GM19240 (cell line): ENCODE data around the gene MDM2.
"Not testable (repeated sequence)": the region's sequence is repeated elsewhere in the genome, so short reads cannot be mapped to it uniquely, and the experiment has no call there.

Experiments used
- DNase-seq: peaks from one replicate; pipeline ENCODE4 v3.0.0; 2011; ENCODE audit warnings: low spot score; ENCODE audit not compliant: insufficient read length

The MDM2 gene

DNA sequence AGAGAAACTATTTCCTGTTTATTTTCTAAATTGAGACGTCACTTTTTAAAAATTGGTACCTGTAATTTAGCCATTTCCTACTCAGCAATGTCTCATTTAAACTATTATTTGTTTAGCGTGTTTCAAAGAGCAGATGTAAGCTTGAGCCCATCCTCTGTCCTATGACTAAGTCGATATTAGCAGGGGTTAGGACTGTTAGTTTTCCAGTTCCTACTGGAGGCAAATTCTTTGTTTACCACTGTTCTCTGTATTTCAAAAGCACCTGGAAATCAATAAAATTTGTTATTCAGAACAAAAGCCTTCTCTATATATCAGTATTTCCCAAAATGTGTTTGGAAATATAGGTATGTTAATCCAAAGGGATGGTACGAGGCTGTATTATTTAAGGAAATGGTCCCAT, 42.4 kb downstream of the MDM2 start:
- DNase-seq, result no peak

DNA sequence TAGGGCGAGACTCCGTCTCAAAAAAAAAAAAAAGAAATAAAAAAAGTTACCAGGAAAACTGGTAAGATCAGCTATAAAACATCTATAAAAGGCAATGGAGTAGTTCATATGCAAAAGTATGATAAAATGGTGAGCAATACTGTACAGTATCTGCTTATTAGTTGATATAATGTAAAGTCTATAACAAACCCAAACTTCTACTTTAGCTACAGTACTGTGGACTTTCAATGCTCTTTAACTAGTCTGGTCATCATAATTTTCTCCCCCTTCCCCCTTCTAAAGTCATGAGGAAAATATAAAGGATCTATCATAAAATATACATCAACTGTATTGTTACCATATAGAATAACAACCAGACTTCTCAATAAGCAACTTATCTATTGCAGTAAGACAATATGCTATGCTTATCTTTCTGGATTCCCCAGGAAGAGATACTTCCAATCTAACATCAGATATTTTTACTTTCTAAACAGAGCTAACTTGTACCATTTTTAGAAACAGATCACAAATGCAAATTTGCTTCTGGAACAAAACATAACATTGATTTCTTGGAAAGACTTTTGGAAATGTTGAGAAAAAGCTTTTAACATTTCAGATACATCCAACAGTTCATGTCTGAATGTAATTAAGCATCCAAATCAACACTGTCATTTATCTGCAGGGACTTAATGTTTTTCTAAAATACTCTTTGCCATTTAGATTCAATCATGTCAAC, 43.8 kb downstream of the MDM2 start:
- DNase-seq, result no peak

DNA sequence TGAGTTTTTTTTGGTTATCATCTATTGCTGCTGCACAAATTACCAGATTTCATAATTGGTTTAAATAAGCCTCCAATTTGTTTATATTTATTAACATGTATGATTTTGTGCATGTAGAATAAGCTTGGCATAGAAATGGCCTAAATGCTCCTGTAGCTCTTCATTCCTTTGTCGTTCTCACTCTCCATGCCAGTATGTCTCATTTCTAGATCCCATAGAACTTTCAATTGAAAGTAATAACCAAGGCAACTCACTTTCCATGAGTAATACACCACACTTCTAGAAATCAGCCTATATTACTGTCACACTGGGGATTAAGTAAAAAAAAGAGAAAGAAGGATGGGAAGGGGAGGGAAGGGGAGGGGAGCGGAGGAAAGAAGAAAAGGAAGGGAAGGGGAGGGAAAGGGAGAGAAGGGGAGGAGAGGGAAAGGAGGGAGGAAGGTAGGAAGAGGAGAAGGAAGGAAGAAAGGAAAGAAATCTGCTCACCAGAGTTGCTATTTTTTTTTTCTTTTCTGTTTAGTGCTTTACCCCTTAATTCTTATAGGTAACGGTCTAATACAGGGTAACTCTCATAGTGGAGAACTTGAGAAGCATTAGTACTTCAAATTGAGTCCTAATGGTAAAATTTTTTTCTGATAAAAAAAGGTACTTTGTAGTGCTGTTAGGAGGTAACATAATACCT, 45.6 kb downstream of the MDM2 start:
- no peak for DNase-seq

DNA sequence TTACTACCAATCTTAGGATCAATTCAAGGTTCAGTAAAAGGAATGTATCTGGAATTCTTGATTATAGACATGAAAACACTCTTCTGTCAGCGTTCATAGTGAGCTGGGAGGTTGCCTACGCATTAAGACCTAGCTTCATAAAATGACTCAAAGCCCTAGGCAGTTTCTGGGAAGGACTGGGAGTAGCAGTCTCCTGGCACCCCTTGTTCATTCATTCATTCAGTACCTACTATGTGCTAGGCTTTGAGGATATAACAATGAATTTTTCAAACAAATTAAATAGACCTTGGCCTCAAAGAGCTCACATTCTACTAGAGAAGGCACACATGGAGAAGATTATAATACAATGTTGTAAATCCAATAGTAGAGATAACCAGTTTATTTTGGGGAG, 46.1 kb downstream of the MDM2 start:
- DNase-seq, result no peak

DNA sequence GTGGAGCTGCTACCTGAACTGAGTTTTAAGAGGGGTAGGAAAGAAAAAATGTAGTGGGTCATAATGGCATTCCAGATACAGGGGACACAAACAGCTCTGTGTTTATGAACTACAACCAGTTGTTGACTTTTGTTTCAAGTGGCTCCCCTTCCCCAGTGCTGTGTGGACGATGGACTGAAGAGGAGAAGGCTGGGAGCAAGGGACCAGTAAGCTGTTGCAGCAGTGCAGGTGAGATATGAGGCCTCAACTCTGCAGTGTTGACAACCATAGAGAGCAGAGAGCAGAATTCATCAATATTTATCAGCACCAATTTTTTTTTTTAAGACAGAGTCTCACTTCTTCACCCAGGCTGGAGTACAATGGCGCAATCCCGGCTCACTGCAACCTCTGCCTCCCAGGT, 46.6 kb downstream of the MDM2 start:
- DNase-seq, result no peak

DNA sequence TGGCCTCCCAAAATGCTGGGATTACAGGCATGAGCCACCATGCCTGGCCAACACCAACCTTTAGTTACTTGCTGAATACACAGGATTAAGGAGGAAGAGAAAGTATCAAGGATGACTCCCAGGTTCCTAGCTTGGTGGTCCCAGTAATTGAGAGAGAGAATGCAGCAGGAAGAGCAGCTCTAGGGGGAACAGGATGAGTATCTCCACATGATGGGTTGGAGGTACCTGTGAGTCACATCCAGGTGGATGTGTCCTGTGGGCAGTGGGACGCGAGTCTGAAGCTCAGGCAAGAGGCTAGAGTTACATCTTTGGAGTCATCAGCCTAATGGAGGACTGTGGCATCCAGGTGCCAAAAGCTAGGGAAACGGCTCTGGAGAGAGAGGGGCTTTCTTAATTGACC, 47.1 kb downstream of the MDM2 start:
- DNase-seq, result no peak

DNA sequence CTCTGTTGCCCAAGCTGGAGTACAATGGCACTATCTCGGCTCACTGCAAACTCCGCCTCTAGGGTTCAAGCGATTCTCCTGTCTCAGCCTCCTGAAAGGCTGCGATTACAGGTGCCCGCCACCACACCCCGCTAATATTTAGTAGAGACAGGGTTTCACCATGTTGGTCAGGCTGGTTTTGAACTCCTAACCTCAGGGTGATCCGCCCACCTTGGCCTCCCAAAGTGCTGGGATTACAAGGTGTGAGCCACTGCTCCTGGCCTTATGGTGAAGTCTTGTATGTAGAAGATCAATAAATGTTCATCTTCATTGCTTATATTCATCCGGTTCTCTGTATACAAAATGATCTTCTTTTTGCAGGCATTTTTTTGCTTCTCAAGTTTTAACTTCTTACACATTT, 47.8 kb downstream of the MDM2 start:
- DNase-seq, result no peak

DNA sequence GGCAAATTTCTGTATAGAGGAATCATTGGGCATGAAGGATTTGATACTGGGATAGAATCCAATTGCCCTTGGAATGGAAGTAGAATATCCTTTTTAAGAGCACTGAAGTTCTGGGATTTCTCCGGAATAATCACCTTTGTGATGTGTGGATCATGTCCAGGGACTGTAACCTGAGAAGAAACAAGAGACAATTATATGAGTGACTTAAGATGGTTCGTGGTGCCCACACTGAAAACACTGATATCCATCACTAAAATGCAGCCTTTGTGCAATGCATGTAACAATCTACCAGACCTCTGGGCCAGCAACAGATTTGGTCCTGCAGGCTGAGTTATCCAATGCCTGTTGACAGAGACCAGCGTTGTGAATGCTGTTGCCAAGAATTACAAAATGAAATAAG, 48.5 kb downstream of the MDM2 start:
- DNase-seq, result no peak

DNA sequence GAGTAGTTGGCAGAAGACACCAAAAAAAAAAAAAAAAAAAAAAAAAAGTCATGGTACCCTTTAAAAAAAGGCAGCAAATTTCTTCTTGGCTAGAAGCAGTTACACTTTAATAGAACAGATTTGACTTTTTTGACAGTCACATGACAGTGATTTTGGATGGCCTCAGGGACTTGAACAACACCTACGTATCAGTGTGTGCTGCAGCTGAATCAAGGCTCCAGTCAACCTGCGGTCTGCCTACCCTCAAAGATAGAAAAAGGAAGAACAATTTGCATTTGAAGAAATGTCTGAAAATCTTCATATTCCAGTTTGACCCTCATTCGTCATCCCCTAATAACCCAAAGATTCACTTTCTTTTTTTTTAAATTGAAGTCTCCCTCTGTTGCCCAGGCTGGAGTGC, 53.9 kb downstream of the MDM2 start:
- DNase-seq, result no peak

DNA sequence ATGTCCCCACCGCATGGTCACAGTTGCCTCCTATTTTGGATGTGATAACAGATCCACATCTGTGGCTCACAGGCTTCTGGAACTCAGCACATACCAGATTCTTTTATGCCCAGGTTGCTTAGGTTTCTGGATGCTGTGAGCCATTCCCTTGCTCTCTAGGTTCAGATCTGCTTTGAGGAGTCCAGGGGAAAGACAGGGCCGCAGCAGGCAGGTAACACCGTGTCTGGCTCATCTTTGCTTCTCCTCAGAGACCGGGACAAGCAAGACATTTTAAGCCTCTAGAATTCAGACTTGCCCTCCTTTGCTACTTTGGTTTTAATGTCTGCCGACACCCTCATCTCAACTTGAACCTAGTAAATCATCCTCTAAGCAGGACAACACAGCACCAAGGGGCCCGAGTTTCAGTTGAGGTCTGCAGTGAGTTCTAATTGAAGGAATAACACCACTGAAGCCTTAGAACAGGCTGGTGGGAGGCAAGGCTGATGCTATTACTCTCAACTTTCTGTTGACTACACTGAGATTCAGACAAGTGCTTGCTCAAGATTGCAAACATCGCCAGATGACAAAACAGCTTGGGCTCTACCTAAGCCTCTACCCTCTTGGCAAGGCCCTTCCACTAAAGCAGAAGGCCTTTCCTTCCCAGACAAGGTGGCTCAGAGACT, 55.3 kb downstream of the MDM2 start:
- no peak for DNase-seq

DNA sequence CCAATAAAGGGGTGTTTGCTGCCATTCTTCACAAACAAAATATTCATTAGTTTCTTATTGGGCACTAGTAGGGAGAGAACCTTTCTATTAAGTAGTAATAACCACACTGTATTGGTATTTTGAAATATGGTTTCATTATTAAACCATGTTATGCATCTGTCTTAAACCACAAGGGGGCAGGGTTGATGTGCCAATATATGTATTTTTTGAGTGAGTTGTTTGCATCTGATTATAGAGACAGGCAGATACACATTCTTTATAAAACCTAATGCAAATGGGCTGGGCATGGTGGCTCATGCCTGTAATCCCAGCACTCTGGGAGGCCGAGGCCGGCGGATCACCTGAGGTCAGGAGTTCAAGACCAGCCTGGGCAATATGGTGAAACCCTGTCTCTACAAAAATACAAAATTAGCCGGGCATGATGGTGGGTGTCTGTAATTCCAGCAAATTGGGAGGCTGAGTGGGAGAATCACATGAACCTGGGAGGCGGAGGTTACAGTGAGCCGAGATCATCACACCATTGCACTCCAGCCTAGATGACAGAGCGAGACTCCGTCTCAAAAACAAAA, 56.0 kb downstream of the MDM2 start:
- DNase-seq, result not testable (repeated sequence)

DNA sequence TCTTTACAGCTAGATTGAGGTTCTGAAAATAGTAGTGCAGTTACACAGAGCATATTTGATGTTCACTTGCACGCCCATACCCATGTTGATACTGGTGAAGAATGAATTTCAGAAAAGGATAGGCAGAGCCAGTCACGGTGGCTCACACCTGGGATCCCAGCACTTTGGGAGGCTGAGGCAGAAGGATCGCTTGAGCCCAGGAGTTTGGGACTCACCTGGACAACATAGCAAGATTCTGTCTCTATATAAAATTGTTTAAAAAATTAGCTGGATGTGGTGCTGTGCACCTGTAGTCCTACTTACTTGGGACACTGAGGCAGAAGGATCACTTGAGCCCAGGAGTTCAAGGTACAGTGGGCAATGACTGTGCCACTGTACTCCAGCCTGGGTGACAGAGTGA, 56.6 kb downstream of the MDM2 start:
- no peak for DNase-seq

DNA sequence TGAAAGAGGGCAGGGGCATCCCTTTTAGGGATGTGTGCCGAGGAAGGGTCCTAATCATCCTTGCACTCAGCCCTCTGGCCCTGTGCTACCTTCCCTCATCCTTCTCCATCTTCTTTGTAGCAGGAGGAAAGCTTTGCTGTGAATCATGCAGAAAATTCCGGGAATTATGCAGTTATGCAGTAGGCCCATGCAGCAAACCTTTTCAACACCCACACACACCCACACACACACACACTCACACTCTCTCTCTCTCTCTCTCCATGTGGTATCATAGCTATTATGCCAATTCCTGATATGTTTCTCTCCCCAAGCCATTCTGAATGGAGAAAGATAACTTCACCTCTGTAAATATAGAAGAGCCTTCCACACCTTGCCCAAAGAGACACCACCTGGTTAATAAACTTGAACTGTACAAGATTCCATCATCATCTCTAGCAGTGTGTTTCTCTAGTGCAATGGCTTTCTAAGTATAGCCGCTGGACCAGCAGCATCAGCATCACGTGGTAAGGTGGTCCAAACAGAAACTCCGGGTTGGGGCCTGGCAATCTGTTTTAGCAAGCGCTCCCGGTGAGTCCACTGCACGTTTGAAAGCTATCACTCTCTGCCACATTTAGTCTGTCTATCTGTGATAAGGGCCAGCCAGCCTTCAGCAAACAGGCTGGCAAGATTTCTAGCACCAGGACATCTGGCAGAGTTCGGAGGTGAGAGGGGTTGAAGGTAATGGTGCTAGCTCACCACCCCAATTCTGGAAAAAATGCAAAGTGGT, 57.6 kb downstream of the MDM2 start:
- no peak for DNase-seq

DNA sequence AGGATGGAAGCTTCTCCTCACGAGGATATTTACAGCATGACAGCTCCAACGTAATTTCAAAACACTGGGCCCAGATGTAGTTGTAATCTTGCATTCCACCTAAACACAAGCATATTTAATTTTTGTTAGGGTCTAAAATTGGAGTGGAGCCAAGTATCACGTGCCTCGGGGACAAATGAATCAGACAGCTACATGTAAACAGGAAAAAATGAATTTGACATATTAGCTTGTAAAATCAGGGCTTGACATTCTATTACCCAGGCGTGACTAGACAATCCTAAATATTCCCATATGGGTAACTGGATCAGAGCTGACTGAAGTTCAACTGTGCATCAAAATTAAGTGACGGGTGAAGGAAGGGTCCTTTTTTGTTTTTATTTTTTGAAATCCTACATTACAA, 59.0 kb downstream of the MDM2 start:
- no peak for DNase-seq

DNA sequence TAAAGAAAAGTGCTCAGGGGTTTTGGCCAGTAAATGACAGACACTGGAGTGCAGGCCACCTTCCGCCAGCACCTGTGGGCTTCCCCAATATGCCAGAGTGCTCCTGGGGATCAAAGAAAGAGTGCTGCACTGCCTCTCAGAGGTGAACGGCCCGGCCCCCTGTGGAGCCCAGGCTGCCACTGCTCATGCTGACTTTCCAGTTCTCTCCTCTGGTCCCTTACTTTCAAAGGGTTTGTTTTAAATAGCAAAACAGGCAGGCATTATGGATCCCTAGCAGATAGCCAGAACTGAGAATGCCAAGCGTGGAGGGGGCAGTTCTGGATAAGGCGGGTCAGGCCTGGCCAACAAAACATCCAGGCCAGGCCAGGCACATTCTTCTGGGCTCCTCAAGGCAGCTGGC, 59.6 kb downstream of the MDM2 start:
- DNase-seq, result no peak

DNA sequence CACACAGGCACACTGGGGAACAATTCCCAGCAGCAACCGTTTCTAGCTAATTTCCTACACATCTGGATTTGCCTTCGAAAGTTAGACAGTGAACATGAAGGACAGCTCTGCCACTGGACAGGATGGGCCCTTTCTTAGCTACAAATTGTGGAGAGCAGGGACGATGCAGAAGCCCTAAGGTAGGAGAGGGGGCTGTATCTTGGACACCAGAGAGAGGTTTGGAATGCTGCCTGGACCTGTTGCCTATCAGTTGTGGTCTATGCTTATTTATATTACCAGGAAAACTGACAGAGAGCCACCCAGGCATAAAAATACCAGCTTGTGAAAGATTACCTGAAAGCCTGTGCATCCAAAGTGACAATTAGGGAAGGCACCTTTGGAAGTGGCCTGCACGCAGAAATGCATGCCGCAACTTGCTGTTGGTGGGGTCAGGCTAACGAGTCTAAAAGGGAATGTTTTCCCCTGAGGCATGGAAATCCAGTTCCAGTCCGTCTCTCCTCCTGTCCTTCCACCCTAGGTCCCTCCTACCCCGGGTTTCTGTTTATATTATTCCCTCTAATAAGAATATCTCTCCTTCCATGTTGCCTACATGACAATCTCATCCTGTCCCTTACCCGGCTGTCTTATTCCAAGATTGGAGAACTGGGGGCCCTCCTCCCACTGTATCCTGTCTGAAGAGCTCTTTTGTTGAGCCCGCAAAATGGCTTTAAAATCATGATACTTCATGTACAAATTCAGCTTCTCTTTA, 60.2 kb downstream of the MDM2 start:
- DNase-seq, result no peak

DNA sequence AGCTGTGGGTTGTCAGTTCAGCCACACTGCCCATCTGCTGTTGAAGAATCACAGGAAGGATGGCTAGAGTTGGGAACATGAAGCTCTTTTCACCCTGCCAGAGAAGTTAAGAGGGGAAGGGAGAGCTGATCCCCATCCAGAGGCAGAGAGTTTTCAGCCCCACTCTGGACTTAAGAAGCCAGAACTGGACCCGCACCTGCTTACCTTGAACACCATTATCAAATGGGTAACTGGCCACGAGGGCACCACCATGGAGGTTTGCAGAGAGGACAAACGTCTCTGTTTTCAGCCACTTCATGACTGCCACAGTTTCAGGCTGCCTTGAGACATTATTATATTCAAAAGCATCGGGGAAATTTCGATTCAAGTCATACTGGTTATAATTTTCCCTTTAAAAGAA, 62.0 kb downstream of the MDM2 start:
- no peak for DNase-seq

DNA sequence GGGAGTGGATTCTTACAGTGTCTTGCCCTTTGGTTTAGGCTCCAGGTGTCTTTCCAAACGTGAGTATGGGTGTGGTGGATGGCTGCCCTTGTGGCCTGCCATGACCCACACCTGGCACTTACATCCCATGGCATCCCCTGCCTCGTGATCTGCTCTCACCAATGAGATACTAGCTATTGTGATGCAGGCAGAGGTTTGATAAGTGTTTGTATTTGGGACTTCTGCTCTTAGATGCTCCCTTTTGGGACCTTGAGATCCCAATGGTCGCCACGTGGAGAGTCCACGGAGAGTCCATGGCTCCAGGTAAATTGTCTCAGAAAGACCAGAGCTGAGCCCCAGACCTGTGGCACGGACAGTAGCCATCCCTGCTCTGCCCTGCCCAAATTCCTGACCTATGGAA, 62.5 kb downstream of the MDM2 start:
- DNase-seq, result no peak

DNA sequence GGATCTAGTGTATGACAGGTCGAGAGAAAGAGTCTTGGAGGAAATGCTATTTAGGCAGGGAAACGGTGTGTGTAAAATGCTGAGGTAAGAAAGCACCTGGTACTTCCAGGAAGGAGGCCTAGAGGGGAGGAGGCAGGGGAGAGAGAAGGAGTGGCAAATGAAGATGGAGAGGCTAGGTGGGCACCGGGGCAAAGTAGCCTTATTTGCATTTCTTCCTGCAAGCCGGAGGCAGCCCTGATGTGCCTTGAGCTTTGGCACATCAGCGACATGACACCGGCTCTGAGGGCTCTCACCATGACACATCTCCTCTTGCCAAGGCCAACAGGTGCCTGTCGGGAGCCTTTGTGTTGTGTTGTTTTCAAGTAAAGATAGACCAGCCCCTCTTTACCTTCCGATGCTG, 63.4 kb downstream of the MDM2 start:
- DNase-seq, result no peak

DNA sequence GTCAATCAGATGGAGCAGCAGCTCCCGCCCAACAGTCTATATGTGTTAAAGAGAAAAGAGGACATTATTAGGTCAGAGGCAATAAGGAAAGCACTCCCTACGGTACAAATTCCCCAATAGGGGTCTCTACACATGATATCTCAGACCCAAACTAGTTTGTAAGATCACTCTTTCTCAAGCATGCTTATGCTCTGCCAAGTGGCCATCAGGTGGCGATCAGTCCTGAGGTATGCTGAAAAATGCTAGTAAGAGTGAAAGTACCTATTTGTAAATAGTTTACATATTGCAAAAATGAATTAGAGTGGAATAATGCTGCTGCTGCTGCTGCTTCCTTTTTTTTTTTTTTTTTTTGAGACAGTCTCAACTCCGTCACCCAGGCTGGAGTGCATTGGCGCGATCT, 63.9 kb downstream of the MDM2 start:
- no peak for DNase-seq

DNA sequence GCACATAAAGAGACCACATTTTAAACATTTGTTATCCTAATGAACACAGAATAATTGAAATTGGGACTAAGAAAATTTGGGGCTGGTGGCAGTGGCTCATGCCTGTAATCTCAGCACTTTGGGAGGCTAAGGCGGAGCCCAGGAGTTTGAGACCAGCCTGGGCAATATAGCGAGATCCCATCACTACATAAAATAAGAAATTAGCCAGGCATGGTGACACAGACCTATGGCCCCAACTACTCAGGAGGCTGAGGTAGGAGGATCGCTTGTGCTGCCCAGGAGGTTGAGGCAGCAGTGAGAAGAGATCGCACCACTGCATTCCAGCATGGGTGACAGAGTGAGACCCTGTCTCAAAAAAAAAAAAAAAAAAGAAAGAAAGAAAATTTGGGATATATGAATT, 65.3 kb downstream of the MDM2 start:
- DNase-seq, result no peak
